Osteoblast (primary cell): ENCODE results near the gene GPR31. TPM values are rescaled to one million over a fixed set of nuclear protein-coding genes. Genes with fewer than 3 reads are reported as not detected.

Experiments used
- DNase-seq: peaks from one replicate; pipeline ENCODE4 v3.0.0; 2011; ENCODE audit warnings: low spot score, mixed read lengths; ENCODE audit not compliant: insufficient read length; ENCODE audit errors: missing footprints
- H2AFZ ChIP-seq: 2 replicates; pipeline ENCODE4 v1.6.0; 2011; ENCODE audit warnings: mild to moderate bottlenecking, low read length
- H3K27ac ChIP-seq: 2 replicates; pipeline ENCODE4 v1.5.1; 2011; ENCODE audit warnings: mild to moderate bottlenecking, low read depth, low read length, moderate library complexity
- H3K27me3 ChIP-seq: 2 replicates; pipeline ENCODE4 v1.6.0; 2012; ENCODE audit warnings: mild to moderate bottlenecking, control low read depth, inconsistent platforms, low read length, moderate library complexity; ENCODE audit not compliant: insufficient read depth
- H3K36me3 ChIP-seq: 2 replicates; pipeline ENCODE4 v1.5.1; 2011; ENCODE audit warnings: mild to moderate bottlenecking, low read length, control low read depth, moderate library complexity; ENCODE audit not compliant: insufficient read depth
- H3K4me1 ChIP-seq: 2 replicates; pipeline ENCODE4 v1.5.1; 2011; ENCODE audit warnings: mild to moderate bottlenecking, low read length, control low read depth, moderate library complexity; ENCODE audit not compliant: insufficient read depth
- H3K4me2 ChIP-seq: 2 replicates; pipeline ENCODE4 v1.6.0; 2011; ENCODE audit warnings: mild to moderate bottlenecking, low read length; ENCODE audit not compliant: insufficient read depth
- H3K4me3 ChIP-seq: fragments of 200-600 bp; sonication (generic); 3 replicates; pipeline ENCODE4 v1.5.1; 2012; ENCODE audit warnings: mild to moderate bottlenecking, low read length, inconsistent platforms; ENCODE audit not compliant: insufficient read depth
- H3K79me2 ChIP-seq: 2 replicates; pipeline ENCODE4 v1.6.0; 2012; ENCODE audit warnings: mild to moderate bottlenecking, low read length, control low read depth, inconsistent platforms; ENCODE audit not compliant: insufficient read depth
- H3K9me3 ChIP-seq: 2 replicates; pipeline ENCODE4 v1.5.1; 2011; ENCODE audit warnings: low read depth, low read length, control low read depth
- H4K20me1 ChIP-seq: 2 replicates; pipeline ENCODE4 v1.6.0; 2012; ENCODE audit warnings: mild to moderate bottlenecking, low read length, control low read depth; ENCODE audit not compliant: insufficient read depth
- CTCF ChIP-seq: IDR thresholded peaks from 2 replicates; pipeline ENCODE4 v1.5.1; 2011; ENCODE audit warnings: mild to moderate bottlenecking, low read depth, low read length, moderate library complexity; ENCODE audit errors: extremely low read depth
- total RNA-seq: library from RNA; depleted of rRNA; stranded (reverse); fragments of >200 nt; gene quantifications from 2 replicates; pipeline ENCODE4 v1.2.3, GENCODE V29; 2012

Gene GPR31
- total RNA-seq, 1 donor, result not detected

DNA sequence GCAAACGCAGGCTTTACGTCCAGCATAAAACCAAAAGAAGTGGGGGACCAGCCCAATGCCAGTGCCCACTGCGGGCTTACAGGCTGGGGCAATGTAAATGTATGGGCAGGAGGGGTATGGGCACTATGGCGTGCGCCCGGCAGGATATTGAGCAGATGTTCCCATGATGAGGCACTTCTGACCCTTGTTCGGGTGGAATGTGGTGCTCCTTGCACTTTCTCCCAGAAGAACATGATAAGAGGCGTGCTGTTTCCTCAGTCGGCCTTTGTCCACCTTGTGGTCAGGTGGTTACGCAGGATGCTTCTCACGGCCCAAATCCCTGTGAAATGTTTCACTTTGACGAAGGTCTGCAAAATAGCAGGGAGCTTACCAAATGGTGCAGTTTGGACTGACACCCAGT is 4.8 kb upstream of the GPR31 start:
- no peaks in the 10 kb centered on the region for H3K4me1 ChIP-seq
- H3K36me3 ChIP-seq, result no peaks in the 10 kb centered on the region
- DNase-seq, result no peak
- no peak overlapping the region for H3K27ac ChIP-seq
- H2AFZ ChIP-seq, result no peak overlapping the region
- no peak for TF ChIP-seq CTCF
- H3K27me3 ChIP-seq, result no peaks in the 10 kb centered on the region
- no peaks in the 10 kb centered on the region for H4K20me1 ChIP-seq
- no peaks in the 10 kb centered on the region for H3K9me3 ChIP-seq
- no peaks in the 10 kb centered on the region for H3K79me2 ChIP-seq
- no peak overlapping the region for H3K4me3 ChIP-seq
- no peak overlapping the region for H3K4me2 ChIP-seq

DNA sequence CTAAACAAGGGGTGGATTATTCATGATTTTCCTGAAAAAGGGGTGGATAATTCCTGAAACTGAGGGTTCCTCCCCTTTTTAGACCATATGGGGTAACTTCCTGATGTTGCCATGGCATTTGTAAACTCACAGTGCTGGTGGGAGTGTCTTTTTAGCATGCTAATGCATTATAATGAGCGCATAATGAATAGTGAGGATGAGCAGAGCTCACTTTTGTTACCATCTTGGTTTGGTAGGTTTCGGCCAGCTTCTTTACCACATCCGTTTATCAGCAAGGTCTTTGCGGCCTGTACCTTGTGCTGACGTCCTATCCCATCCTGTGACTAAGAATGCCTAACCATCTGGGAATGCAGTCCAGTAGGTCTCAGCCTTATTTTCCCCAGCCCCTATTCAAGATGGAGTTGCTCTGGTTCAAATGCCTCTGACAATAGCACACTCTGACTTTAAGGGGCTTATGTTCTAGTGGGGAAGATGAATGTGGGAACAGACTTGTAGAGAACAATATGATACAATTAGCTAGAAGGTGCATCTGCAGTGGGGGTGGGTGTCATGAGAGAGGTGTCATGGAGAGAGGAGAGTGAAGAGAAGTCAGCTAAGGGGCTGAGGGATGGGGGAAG is 4.2 kb upstream of the GPR31 start:
- Histone ChIP-seq H3K4me2 (no peak overlapping the region), H3K36me3 (no peaks in the 10 kb centered on the region), H3K9me3 (no peaks in the 10 kb centered on the region), H3K27ac (no peak overlapping the region), H3K79me2 (no peaks in the 10 kb centered on the region), H3K4me3 (no peak overlapping the region), H2AFZ (no peak overlapping the region), H3K27me3 (no peaks in the 10 kb centered on the region), H3K4me1 (no peaks in the 10 kb centered on the region), H4K20me1 (no peaks in the 10 kb centered on the region)
- TF ChIP-seq CTCF, result no peak
- no peak for DNase-seq

DNA sequence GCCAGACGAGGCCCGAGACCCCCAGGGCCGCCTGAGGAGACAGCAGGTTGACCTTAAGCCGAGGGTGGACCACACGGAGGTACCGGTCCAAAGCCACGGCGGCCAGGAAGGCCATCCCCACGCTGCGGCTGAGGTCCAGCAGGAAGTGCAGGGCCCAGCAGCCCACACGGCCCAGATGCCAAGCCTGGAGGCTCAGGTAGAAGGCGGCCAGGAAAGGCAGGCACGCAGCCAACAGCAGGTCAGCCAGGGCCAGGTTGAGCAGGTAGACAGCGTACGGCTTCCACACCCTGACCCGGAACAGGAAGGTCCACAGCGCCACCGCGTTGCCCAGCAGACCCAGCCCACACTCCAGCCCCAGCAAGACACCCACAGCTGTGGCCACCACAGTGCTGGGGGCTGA is 366 bp downstream of the GPR31 start:
- H3K27me3 ChIP-seq, result no peaks in the 10 kb centered on the region
- no peaks in the 10 kb centered on the region for H3K9me3 ChIP-seq
- H3K4me3 ChIP-seq, result no peak overlapping the region
- no peaks in the 10 kb centered on the region for H3K4me1 ChIP-seq
- no peak overlapping the region for H3K4me2 ChIP-seq
- no peak for DNase-seq
- no peaks in the 10 kb centered on the region for H3K79me2 ChIP-seq
- no peaks in the 10 kb centered on the region for H4K20me1 ChIP-seq
- H2AFZ ChIP-seq, result no peak overlapping the region
- H3K36me3 ChIP-seq, result no peaks in the 10 kb centered on the region
- no peak for TF ChIP-seq CTCF
- H3K27ac ChIP-seq, result no peak overlapping the region

DNA sequence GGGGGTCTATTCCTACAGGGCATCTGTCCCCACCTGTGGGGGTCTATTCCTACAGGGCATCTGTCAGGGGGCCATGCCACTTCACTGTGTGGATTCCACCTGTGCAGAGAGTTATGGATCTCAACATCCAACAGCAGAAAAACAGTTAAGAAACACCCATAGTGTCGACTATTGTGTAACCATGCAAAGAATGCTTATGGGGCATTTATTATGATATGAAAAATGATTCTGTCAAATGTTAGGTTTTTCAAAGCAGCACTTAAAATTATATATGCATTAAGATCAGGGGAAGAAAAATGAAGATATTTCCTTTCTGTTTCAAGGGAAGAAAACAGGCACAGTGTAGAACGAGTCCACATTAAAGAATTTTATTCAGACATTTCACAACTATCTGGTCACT is 2.9 kb downstream of the GPR31 start:
- Histone ChIP-seq H3K27me3 (no peaks in the 10 kb centered on the region), H3K79me2 (no peaks in the 10 kb centered on the region), H3K4me2 (no peak overlapping the region), H3K36me3 (no peaks in the 10 kb centered on the region), H3K4me1 (no peaks in the 10 kb centered on the region), H3K4me3 (no peak overlapping the region), H3K9me3 (no peaks in the 10 kb centered on the region), H2AFZ (no peak overlapping the region), H3K27ac (no peak overlapping the region), H4K20me1 (no peaks in the 10 kb centered on the region)
- DNase-seq, result no peak
- TF ChIP-seq CTCF, result no peak
